ENCODE results near the gene TACSTD2. TPM values are rescaled to one million over a fixed set of nuclear protein-coding genes. Genes with fewer than 3 reads are reported as not detected.
"Not testable (repeated sequence)": the region's sequence is repeated elsewhere in the genome, so short reads cannot be mapped to it uniquely, and the experiment has no call there.

TACSTD2 gene
- total and polyA plus RNA-seq, 4 donors: 0.11 to 0.47 (median 0.23) TPM

GRCh38 chr1:58591806-58592205 is 14.8 kb upstream of the TACSTD2 start:
- Histone ChIP-seq H3K36me3 (ENCODE audit: control insufficient read depth, insufficient read depth, low read length) (no peaks in the 10 kb centered on the region), H3K4me3 (ENCODE audit: low read depth, low read length) (no peak overlapping the region), H3K27ac (ENCODE audit: low read depth, low read length) (no peak overlapping the region), H3K27me3 (ENCODE audit: control insufficient read depth, insufficient read depth, low read length) (no peaks in the 10 kb centered on the region), H3K4me1 (ENCODE audit: control insufficient read depth, insufficient read depth, low read length) (peaks cover 5% of the 10 kb centered on the region), H3K9me3 (ENCODE audit: control insufficient read depth, insufficient read depth, low read length) (no peaks in the 10 kb centered on the region)
- peak in 1 of 6 donors; percentile 62 for DNase-seq (ENCODE audit: low read depth in 4 of 6, low spot score in 6 of 6)
- WGBS (ENCODE audit: insufficient coverage): no CpG with 5 or more reads among the region's 1 CpG

DNA sequence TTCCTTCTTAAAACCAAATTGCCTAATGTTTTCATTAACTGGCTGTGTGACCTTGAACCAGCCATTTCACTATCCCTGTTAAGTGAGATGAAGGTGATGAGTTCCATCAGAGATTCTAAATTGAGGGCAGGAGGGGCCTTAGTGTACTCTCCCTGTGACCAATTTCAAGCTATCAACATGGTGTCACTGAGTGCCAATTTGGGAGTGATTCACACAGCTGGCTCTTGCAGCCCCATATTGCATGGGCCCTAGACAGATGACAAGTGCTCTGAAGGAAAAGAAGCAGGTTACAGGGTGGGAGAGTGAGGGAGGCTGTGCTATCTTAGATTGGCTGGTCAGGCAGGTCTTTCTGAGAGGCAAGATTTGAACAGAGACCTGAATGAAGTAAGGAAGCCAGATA is 13.0 kb upstream of the TACSTD2 start:
- H3K9me3 ChIP-seq (ENCODE audit: control insufficient read depth, insufficient read depth, low read length): no peaks in the 10 kb centered on the region
- DNase-seq (ENCODE audit: low read depth in 4 of 6, low spot score in 6 of 6): no peak
- no peaks in the 10 kb centered on the region for H3K36me3 ChIP-seq (ENCODE audit: control insufficient read depth, insufficient read depth, low read length)
- H3K4me3 ChIP-seq (ENCODE audit: low read depth, low read length): no peak overlapping the region
- peaks cover 4% of the 10 kb centered on the region for H3K4me1 ChIP-seq (ENCODE audit: control insufficient read depth, insufficient read depth, low read length)
- peaks cover 2% of the 10 kb centered on the region for H3K27me3 ChIP-seq (ENCODE audit: control insufficient read depth, insufficient read depth, low read length)
- no peak overlapping the region for H3K27ac ChIP-seq (ENCODE audit: low read depth, low read length)

- WGBS (ENCODE audit: insufficient coverage): no CpG with 5 or more reads among the region's 5 CpGs
- H3K27me3 ChIP-seq (ENCODE audit: control insufficient read depth, insufficient read depth, low read length): peaks cover 2% of the 10 kb centered on the region
- H3K4me1 ChIP-seq (ENCODE audit: control insufficient read depth, insufficient read depth, low read length): peaks cover 4% of the 10 kb centered on the region
- no peaks in the 10 kb centered on the region for H3K9me3 ChIP-seq (ENCODE audit: control insufficient read depth, insufficient read depth, low read length)
- no peak overlapping the region for H3K27ac ChIP-seq (ENCODE audit: low read depth, low read length)
- DNase-seq (ENCODE audit: low read depth in 4 of 6, low spot score in 6 of 6): no peak
- no peaks in the 10 kb centered on the region for H3K36me3 ChIP-seq (ENCODE audit: control insufficient read depth, insufficient read depth, low read length)
- H3K4me3 ChIP-seq (ENCODE audit: low read depth, low read length): no peak overlapping the region
Observed at GRCh38 chr1:58588396-58588795, 11.3 kb upstream of the TACSTD2 start.

GRCh38 chr1:58587667-58588066 is 10.6 kb upstream of the TACSTD2 start:
- Histone ChIP-seq H3K27ac (ENCODE audit: low read depth, low read length) (no peak overlapping the region), H3K9me3 (ENCODE audit: control insufficient read depth, insufficient read depth, low read length) (no peaks in the 10 kb centered on the region), H3K27me3 (ENCODE audit: control insufficient read depth, insufficient read depth, low read length) (peaks cover 2% of the 10 kb centered on the region), H3K4me1 (ENCODE audit: control insufficient read depth, insufficient read depth, low read length) (peaks cover 4% of the 10 kb centered on the region), H3K36me3 (ENCODE audit: control insufficient read depth, insufficient read depth, low read length) (no peaks in the 10 kb centered on the region), H3K4me3 (ENCODE audit: low read depth, low read length) (no peak overlapping the region)
- DNase-seq (ENCODE audit: low read depth in 4 of 6, low spot score in 6 of 6): no peak
- 100% methylated on average over 1 of the region's 2 CpGs for WGBS (ENCODE audit: insufficient coverage)

- H3K9me3 ChIP-seq (ENCODE audit: control insufficient read depth, insufficient read depth, low read length): no peaks in the 10 kb centered on the region
- no peaks in the 10 kb centered on the region for H3K4me1 ChIP-seq (ENCODE audit: control insufficient read depth, insufficient read depth, low read length)
- peaks cover 2% of the 10 kb centered on the region for H3K27me3 ChIP-seq (ENCODE audit: control insufficient read depth, insufficient read depth, low read length)
- H3K27ac ChIP-seq (ENCODE audit: low read depth, low read length): no peak overlapping the region
- DNase-seq (ENCODE audit: low read depth in 4 of 6, low spot score in 6 of 6): no peak
- H3K36me3 ChIP-seq (ENCODE audit: control insufficient read depth, insufficient read depth, low read length): no peaks in the 10 kb centered on the region
- WGBS (ENCODE audit: insufficient coverage): 60% methylated on average over 1 of the region's 4 CpGs
- no peak overlapping the region for H3K4me3 ChIP-seq (ENCODE audit: low read depth, low read length)
Observed at GRCh38 chr1:58586271-58586670, 9.2 kb upstream of the TACSTD2 start.

- peaks cover 2% of the 10 kb centered on the region for H3K27me3 ChIP-seq (ENCODE audit: control insufficient read depth, insufficient read depth, low read length)
- H3K36me3 ChIP-seq (ENCODE audit: control insufficient read depth, insufficient read depth, low read length): no peaks in the 10 kb centered on the region
- no peaks in the 10 kb centered on the region for H3K9me3 ChIP-seq (ENCODE audit: control insufficient read depth, insufficient read depth, low read length)
- no peak overlapping the region for H3K27ac ChIP-seq (ENCODE audit: low read depth, low read length)
- 100% methylated on average over 1 of the region's 3 CpGs for WGBS (ENCODE audit: insufficient coverage)
- H3K4me1 ChIP-seq (ENCODE audit: control insufficient read depth, insufficient read depth, low read length): no peaks in the 10 kb centered on the region
- DNase-seq (ENCODE audit: low read depth in 4 of 6, low spot score in 6 of 6): no peak
- H3K4me3 ChIP-seq (ENCODE audit: low read depth, low read length): no peak overlapping the region
Observed at GRCh38 chr1:58585581-58586151, 8.6 kb upstream of the TACSTD2 start.

DNA sequence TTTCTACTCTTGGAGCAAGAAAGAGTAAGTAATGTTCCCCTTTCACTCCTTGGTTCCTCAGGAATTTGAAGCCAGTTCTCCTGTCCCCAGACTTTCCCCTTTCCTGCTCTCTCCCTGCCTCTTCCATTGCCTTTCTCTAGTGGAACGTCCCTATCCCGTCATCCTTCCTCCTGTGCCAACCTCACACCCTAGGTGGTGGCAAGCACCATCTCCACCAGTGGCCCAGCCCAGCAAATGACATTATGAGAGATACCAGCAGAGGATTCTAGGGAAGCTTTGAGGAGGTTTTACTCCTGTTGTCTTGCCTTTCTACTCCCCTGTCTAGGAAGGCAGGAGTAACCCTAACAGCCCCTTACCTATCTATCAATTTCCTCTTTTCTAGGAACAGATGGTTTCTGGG is 8.1 kb upstream of the TACSTD2 start:
- no peaks in the 10 kb centered on the region for H3K9me3 ChIP-seq (ENCODE audit: control insufficient read depth, insufficient read depth, low read length)
- H3K36me3 ChIP-seq (ENCODE audit: control insufficient read depth, insufficient read depth, low read length): no peaks in the 10 kb centered on the region
- no peak overlapping the region for H3K27ac ChIP-seq (ENCODE audit: low read depth, low read length)
- peaks cover 2% of the 10 kb centered on the region for H3K27me3 ChIP-seq (ENCODE audit: control insufficient read depth, insufficient read depth, low read length)
- no peak for DNase-seq (ENCODE audit: low read depth in 4 of 6, low spot score in 6 of 6)
- H3K4me1 ChIP-seq (ENCODE audit: control insufficient read depth, insufficient read depth, low read length): no peaks in the 10 kb centered on the region
- no peak overlapping the region for H3K4me3 ChIP-seq (ENCODE audit: low read depth, low read length)
- WGBS (ENCODE audit: insufficient coverage): 80% methylated on average over 1 of the region's 2 CpGs

DNA sequence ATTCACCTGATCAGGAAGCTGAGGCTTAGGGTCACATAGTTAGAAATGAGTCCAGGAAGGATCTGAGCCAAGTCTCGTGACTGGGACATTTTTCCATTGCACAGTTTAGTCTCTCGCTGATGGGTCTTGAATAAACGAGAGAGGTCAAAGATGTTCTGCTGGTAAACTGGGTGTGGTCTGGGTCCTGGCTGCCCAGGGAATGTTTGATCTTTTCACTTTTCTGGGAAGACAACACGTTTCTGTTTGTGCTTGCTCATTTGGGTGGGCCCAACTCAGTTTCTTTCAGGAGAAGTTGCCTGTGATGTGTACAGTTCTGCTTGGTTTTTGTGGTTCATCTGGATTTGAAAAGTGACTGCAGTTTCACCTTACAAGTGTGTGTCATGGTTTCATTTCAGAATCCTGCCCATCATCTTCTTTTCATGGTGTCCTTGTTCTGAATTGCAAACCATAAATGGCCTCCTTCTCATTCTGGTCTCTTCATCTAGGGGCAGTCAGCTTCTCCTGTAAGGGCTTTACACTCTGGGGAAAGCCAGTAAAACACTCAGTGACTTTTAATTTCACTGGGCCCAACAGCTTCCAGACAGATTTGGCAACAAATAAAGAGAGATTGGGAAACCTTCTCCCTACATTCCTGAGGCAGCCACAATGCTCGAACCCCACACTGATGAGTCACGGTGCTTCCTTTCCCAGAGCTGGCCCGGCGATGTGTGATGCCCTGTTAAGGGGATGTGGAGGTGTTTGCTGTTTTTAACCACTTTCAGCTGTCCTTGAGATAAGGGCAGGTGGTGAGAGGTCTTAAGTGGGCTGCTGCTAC is 7.2 kb upstream of the TACSTD2 start:
- Histone ChIP-seq H3K27ac (ENCODE audit: low read depth, low read length) (no peak overlapping the region), H3K4me1 (ENCODE audit: control insufficient read depth, insufficient read depth, low read length) (no peaks in the 10 kb centered on the region), H3K36me3 (ENCODE audit: control insufficient read depth, insufficient read depth, low read length) (no peaks in the 10 kb centered on the region), H3K4me3 (ENCODE audit: low read depth, low read length) (no peak overlapping the region), H3K9me3 (ENCODE audit: control insufficient read depth, insufficient read depth, low read length) (no peaks in the 10 kb centered on the region), H3K27me3 (ENCODE audit: control insufficient read depth, insufficient read depth, low read length) (peaks cover 2% of the 10 kb centered on the region)
- 83% methylated on average over 7 of the region's 8 CpGs for WGBS (ENCODE audit: insufficient coverage)
- no peak for DNase-seq (ENCODE audit: low read depth in 4 of 6, low spot score in 6 of 6)

- Histone ChIP-seq H3K9me3 (ENCODE audit: control insufficient read depth, insufficient read depth, low read length) (no peaks in the 10 kb centered on the region), H3K4me1 (ENCODE audit: control insufficient read depth, insufficient read depth, low read length) (no peaks in the 10 kb centered on the region), H3K27me3 (ENCODE audit: control insufficient read depth, insufficient read depth, low read length) (peaks cover 2% of the 10 kb centered on the region), H3K4me3 (ENCODE audit: low read depth, low read length) (no peak overlapping the region), H3K27ac (ENCODE audit: low read depth, low read length) (no peak overlapping the region), H3K36me3 (ENCODE audit: control insufficient read depth, insufficient read depth, low read length) (no peaks in the 10 kb centered on the region)
- DNase-seq (ENCODE audit: low read depth in 4 of 6, low spot score in 6 of 6): no peak
- no CpG with 5 or more reads among the region's 1 CpG for WGBS (ENCODE audit: insufficient coverage)
Observed at GRCh38 chr1:58583496-58583895, 6.4 kb upstream of the TACSTD2 start.

- H3K9me3 ChIP-seq (ENCODE audit: control insufficient read depth, insufficient read depth, low read length); H3K27ac ChIP-seq (ENCODE audit: low read depth, low read length); DNase-seq (ENCODE audit: low read depth in 4 of 6, low spot score in 6 of 6); H3K27me3 ChIP-seq (ENCODE audit: control insufficient read depth, insufficient read depth, low read length); H3K4me3 ChIP-seq (ENCODE audit: low read depth, low read length); H3K36me3 ChIP-seq (ENCODE audit: control insufficient read depth, insufficient read depth, low read length); H3K4me1 ChIP-seq (ENCODE audit: control insufficient read depth, insufficient read depth, low read length): not testable (repeated sequence)
- no CpG with 5 or more reads among the region's 1 CpG for WGBS (ENCODE audit: insufficient coverage)
Observed at GRCh38 chr1:58582143-58582542, 5.1 kb upstream of the TACSTD2 start.

All from spinal cord (tissue), 10 donors.